Measurements from ENCODE around the gene TRIAP1.

DNA sequence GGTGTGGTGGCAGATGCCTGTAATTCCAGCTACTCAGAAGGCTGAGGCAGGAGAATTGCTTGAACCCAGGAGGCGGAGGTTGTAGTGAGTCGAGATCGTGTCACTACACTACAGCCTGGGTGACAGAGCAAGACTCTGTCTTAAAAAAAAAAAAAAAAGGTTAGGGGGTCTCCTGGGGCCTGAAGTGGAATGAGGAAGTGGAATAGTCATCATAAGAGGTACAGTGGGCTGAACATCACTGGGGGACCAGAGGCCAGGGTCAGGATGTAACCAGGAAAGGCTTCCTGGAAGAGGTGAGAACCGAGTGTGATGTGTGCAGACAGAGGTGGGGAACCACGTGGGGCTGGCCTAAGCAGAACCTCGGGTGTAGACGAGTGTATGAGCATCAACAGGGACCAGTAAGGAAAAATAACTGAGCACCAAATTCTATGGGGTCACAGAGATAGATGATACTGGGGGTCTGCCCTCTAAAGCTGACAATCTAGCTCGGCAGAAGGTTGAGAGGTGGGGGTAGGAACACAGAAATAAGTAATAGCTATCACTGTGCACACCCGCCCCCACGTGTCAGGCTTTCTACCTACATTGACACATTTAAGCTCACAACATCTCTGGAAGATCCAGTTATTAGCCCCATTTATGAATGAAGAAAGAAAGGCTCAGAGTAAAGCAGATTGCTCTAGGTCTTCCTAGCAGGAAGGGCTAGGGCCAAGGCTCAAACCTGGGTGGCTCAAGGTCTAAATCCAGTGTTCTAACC is 13.2 kb downstream of the TRIAP1 start:
- TF ChIP-seq, protein P1, sequence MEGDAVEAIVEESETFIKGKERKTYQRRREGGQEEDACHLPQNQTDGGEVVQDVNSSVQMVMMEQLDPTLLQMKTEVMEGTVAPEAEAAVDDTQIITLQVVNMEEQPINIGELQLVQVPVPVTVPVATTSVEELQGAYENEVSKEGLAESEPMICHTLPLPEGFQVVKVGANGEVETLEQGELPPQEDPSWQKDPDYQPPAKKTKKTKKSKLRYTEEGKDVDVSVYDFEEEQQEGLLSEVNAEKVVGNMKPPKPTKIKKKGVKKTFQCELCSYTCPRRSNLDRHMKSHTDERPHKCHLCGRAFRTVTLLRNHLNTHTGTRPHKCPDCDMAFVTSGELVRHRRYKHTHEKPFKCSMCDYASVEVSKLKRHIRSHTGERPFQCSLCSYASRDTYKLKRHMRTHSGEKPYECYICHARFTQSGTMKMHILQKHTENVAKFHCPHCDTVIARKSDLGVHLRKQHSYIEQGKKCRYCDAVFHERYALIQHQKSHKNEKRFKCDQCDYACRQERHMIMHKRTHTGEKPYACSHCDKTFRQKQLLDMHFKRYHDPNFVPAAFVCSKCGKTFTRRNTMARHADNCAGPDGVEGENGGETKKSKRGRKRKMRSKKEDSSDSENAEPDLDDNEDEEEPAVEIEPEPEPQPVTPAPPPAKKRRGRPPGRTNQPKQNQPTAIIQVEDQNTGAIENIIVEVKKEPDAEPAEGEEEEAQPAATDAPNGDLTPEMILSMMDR (IDR thresholded peaks at IDR 0.05): no peak
- TF ChIP-seq POLR2A (IDR thresholded peaks at IDR 0.05) (no peak), EP300 (IDR thresholded peaks at IDR 0.05) (no peak)
